Keratinocyte (primary cell): ENCODE results near the gene SCARB1.

Source experiments
- CTCF ChIP-seq, 3 experiments: IDR thresholded peaks in 1 of 3; conservative IDR thresholded peaks in 1 of 3; optimal IDR thresholded peaks in 1 of 3; 2 replicates in 2 of 3; 3 replicates in 1 of 3; pipeline versions ENCODE3 to v1.5.1; 2011; ENCODE audit warnings: low read length in 3 of 3, mild to moderate bottlenecking in 3 of 3, moderate library complexity in 2 of 3, control low read depth in 1 of 3, inconsistent platforms in 1 of 3; ENCODE audit not compliant: insufficient read depth in 2 of 3; ENCODE audit errors: extremely low read depth in 1 of 3
- EZH2 ChIP-seq: IDR thresholded peaks from one replicate; pipeline ENCODE4 v1.6.1; 2012; ENCODE audit warnings: inconsistent platforms, mild to moderate bottlenecking, low read length, moderate library complexity

GRCh38 chr12:124804011-124804621 lies 59.5 kb downstream of the SCARB1 start:
- TF ChIP-seq CTCF (optimal IDR thresholded peaks at IDR 0.05 in 1 of 3, IDR thresholded peaks at IDR 0.05 in 1 of 3, conservative IDR thresholded peaks at IDR 0.05 in 1 of 3; ENCODE audit: extremely low read depth in 1 of 3, insufficient read depth in 2 of 3, low read length in 3 of 3), result no peak
- TF ChIP-seq EZH2, result no peak
